Measurements from ENCODE around the gene ZBED5. TPM values are rescaled to one million over a fixed set of nuclear protein-coding genes. Genes with fewer than 3 reads are reported as not detected.

Gene ZBED5
- polyA plus RNA-seq, 1 donor (not counting 4 experiments of a cell fraction or from before 2014, with no cell fraction given), result 75.1 TPM

DNA sequence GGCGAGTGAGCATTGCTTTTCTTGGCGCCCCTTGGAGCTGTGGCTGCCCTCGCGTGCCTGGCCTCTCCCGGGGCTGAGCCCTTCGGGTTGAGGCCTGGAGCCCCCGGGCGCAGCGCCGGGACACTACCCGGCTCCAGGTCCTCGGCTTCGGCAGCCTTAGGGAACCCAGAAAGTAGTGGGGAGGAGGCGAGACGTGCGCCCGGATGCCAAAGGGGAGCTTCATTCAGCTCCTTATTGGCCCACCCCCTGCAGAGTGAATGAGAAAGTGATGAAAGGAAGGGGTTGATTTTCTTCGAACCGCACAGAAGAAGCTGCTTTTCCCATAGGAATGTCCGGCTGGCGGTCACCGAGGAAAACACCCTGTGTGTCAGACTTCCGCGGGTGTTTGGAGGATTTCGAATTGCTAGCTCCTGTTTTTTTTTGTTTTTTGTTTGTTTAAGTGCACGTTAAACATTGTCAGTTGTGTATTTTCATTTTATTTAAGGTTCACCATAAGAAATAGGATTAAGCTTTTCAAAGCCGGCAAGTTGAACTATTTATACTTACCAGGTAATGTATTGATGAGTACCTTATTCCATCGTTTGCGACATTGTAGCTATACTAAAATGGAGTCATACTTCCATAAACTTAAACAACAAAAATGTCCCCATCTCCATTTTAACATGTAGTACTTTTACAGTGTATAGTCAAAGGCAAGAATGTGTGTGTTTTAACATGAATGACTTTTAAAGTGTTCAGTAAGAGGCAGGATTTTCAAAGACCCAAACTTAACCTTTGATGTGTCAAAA lies 48.3 kb downstream of the ZBED5 start:
- Histone ChIP-seq H2AFZ (ENCODE audit: control insufficient read depth, low read length) (peak overlapping the region; percentile 95), H3K9ac (ENCODE audit: control insufficient read depth, extremely low read depth, insufficient read depth, low read length) (peak overlapping the region; percentile 99), H3K9me3 (ENCODE audit: control insufficient read depth, low read depth, low read length) (no peaks in the 10 kb centered on the region), H3K9me1 (ENCODE audit: control insufficient read depth, extremely low read depth, insufficient read depth, low read length) (peaks cover 2% of the 10 kb centered on the region), H3K4me2 (ENCODE audit: control insufficient read depth, extremely low read depth, insufficient read depth, low read depth, low read length) (peak overlapping the region; percentile 72), H3K27me3 (ENCODE audit: control insufficient read depth, extremely low read depth, insufficient read depth, low read length) (no peaks in the 10 kb centered on the region), H3K4me1 (ENCODE audit: control insufficient read depth, extremely low read depth, insufficient read depth, low read length) (peaks cover 25% of the 10 kb centered on the region), H3K27ac (ENCODE audit: control insufficient read depth, insufficient read depth, low read length) (peak overlapping the region; percentile 95), H3K4me3 (ENCODE audit: control insufficient read depth in 2 of 3, extremely low read depth in 1 of 3, insufficient read depth in 2 of 3, low read depth in 1 of 3, low read length in 3 of 3) (peak overlapping the region; percentile 75 to 98 (median 88)), H3K36me3 (ENCODE audit: control insufficient read depth in 2 of 2, extremely low read depth in 1 of 2, insufficient read depth in 2 of 2, low read length in 2 of 2) (peaks cover 8 to 31% of the 10 kb centered on the region in 2 experiments), H4K20me1 (ENCODE audit: control insufficient read depth, extremely low read depth, insufficient read depth, low read length) (peaks cover 19% of the 10 kb centered on the region), H3K79me2 (ENCODE audit: control insufficient read depth, insufficient read depth, low read length) (peaks cover 39% of the 10 kb centered on the region)
- dilution Hi-C loops (cut with MboI; ENCODE audit: extremely low pct_ligation_motif_present, low sequenced_read_pairs), result no loop called here
- no peak for TF ChIP-seq EZH2 (IDR thresholded peaks at IDR 0.05; ENCODE audit: low read length)
- TF ChIP-seq, protein P1, sequence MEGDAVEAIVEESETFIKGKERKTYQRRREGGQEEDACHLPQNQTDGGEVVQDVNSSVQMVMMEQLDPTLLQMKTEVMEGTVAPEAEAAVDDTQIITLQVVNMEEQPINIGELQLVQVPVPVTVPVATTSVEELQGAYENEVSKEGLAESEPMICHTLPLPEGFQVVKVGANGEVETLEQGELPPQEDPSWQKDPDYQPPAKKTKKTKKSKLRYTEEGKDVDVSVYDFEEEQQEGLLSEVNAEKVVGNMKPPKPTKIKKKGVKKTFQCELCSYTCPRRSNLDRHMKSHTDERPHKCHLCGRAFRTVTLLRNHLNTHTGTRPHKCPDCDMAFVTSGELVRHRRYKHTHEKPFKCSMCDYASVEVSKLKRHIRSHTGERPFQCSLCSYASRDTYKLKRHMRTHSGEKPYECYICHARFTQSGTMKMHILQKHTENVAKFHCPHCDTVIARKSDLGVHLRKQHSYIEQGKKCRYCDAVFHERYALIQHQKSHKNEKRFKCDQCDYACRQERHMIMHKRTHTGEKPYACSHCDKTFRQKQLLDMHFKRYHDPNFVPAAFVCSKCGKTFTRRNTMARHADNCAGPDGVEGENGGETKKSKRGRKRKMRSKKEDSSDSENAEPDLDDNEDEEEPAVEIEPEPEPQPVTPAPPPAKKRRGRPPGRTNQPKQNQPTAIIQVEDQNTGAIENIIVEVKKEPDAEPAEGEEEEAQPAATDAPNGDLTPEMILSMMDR (optimal IDR thresholded peaks at IDR 0.05 in 1 of 3, IDR thresholded peaks at IDR 0.05 in 1 of 3, conservative IDR thresholded peaks at IDR 0.05 in 1 of 3; ENCODE audit: extremely low read depth in 1 of 3, insufficient read depth in 2 of 3, low read length in 3 of 3), result no peak
- FAIRE-seq (no peak), DNase-seq (ENCODE audit: low read depth, low spot score) (no peak)

DNA sequence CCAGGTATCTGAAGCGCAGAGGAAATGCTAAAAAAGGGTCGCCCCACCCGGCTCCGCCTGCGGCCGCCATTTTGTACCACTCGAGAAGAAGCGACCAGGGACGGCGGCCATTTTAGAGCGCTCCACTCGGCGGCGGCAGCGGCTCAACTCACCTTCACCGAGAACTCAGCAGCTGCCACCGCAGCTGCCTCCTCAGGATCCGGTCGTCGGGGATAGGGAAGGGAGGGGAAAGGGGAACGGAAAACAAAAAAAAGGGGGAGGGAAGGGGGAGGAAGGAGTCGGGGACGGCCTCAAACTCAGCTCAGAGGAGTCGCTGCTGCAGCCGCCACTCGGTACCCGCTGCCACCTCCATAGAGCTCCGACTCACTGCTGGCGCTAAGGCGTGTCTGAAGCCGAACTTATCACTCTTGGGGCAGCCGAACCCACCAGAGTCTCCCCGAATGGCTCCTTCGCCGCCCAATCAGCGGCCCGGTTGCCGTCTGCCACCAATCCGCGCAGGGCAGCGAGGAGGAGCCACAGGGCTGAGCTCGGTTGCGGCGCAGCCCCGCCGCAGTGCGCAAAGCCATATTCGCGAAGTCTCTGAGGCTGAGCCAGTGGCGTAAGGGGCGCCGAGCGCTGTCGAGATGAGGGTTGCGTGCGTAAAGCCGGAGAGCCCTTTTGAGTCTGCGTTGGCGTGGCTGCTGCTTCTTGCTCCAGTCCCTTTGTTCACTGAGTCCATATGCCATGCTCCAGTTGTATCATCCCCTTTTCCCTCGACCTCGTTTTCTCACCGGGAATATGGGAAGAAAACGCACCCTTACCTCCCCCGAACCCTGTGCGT lies 49.1 kb downstream of the ZBED5 start, which contains the start of gene EIF4G2:
TSS of gene EIF4G2 (minus strand) at position 374 of the 820 bp plus-strand sequence.
- Histone ChIP-seq H3K27ac (ENCODE audit: control insufficient read depth, insufficient read depth, low read length) (peak within 1 kb of the TSS; percentile 95), H3K4me3 (ENCODE audit: control insufficient read depth in 2 of 3, extremely low read depth in 1 of 3, insufficient read depth in 2 of 3, low read depth in 1 of 3, low read length in 3 of 3) (peak within 1 kb of the TSS; percentile 88 to 98 (median 98)), H3K9ac (ENCODE audit: control insufficient read depth, extremely low read depth, insufficient read depth, low read length) (peak within 1 kb of the TSS; percentile 99), H3K9me1 (ENCODE audit: control insufficient read depth, extremely low read depth, insufficient read depth, low read length) (peaks cover 2% of the 10 kb centered on the region), H4K20me1 (ENCODE audit: control insufficient read depth, extremely low read depth, insufficient read depth, low read length) (peaks cover 19% of the 10 kb centered on the region), H3K9me3 (ENCODE audit: control insufficient read depth, low read depth, low read length) (no peaks in the 10 kb centered on the region), H3K36me3 (ENCODE audit: control insufficient read depth in 2 of 2, extremely low read depth in 1 of 2, insufficient read depth in 2 of 2, low read length in 2 of 2) (peaks cover 12 to 38% of the 10 kb centered on the region in 2 experiments), H3K4me1 (ENCODE audit: control insufficient read depth, extremely low read depth, insufficient read depth, low read length) (peaks cover 25% of the 10 kb centered on the region), H2AFZ (ENCODE audit: control insufficient read depth, low read length) (peak within 1 kb of the TSS; percentile 95), H3K4me2 (ENCODE audit: control insufficient read depth, extremely low read depth, insufficient read depth, low read depth, low read length) (peak within 1 kb of the TSS; percentile 85), H3K27me3 (ENCODE audit: control insufficient read depth, extremely low read depth, insufficient read depth, low read length) (no peaks in the 10 kb centered on the region), H3K79me2 (ENCODE audit: control insufficient read depth, insufficient read depth, low read length) (peaks cover 44% of the 10 kb centered on the region)
- FAIRE-seq (peak; percentile 68), DNase-seq (ENCODE audit: low read depth, low spot score) (peak; percentile 86)
- dilution Hi-C loops (cut with MboI; ENCODE audit: extremely low pct_ligation_motif_present, low sequenced_read_pairs), result no loop called here
- TF ChIP-seq, protein P1 (optimal IDR thresholded peaks at IDR 0.05 in 1 of 3, IDR thresholded peaks at IDR 0.05 in 1 of 3, conservative IDR thresholded peaks at IDR 0.05 in 1 of 3; ENCODE audit: extremely low read depth in 1 of 3, insufficient read depth in 2 of 3, low read length in 3 of 3), result peak in 1 of 3 experiments; percentile 17
- TF ChIP-seq EZH2 (IDR thresholded peaks at IDR 0.05; ENCODE audit: low read length), result no peak

Measured in keratinocyte (primary cell).